K562 (cell line): ENCODE results near the gene ETV7. TPM values are rescaled to one million over a fixed set of nuclear protein-coding genes. Genes with fewer than 3 reads are reported as not detected.

Source experiments
- CBX2 ChIP-seq: fragments of 200-600 bp; sonication (generic); IDR thresholded peaks from one replicate; pipeline ENCODE4 v1.6.1; 2012; ENCODE audit warnings: mild to moderate bottlenecking, low read length, inconsistent platforms; ENCODE audit not compliant: insufficient read depth, poor library complexity, severe bottlenecking
- ETV1 ChIP-seq: fragments of 450-650 bp; conservative IDR thresholded peaks from 2 replicates; pipeline ENCODE4 v1.6.1; 2016; ENCODE audit warnings: missing genetic modification characterization, control low read depth, low read depth, missing compliant biosample characterization
- ETV5 ChIP-seq: sonication (generic); formaldehyde crosslinking; IDR thresholded peaks from 2 replicates; pipeline ENCODE4 v1.4.0; 2020; ENCODE audit warnings: low read depth, mild to moderate bottlenecking, missing genetic modification reagents
- FOSL1 ChIP-seq: fragments of 200-800 bp; sonication (Bioruptor generic); conservative IDR thresholded peaks from 2 replicates; pipeline ENCODE4 v1.6.1; 2016; ENCODE audit warnings: missing genetic modification characterization, missing compliant biosample characterization
- FOXA1 ChIP-seq: fragments of 450-650 bp; IDR thresholded peaks from 2 replicates; pipeline ENCODE4 v1.6.1; 2016; ENCODE audit warnings: mild to moderate bottlenecking, borderline replicate concordance
- KDM1A ChIP-seq, 2 experiments: fragments of 450-650 bp; IDR thresholded peaks; 2 replicates each; pipeline ENCODE4 v1.6.1; 2016; ENCODE audit warnings: mild to moderate bottlenecking in 2 of 2
- LCOR ChIP-seq: sonication (generic); formaldehyde crosslinking; IDR thresholded peaks from 2 replicates; pipeline ENCODE4 v1.8.0; 2022; ENCODE audit warnings: mild to moderate bottlenecking, missing genetic modification reagents
- MNT ChIP-seq, 2 experiments: fragments of 450-650 bp; conservative IDR thresholded peaks; 2 replicates each; pipeline ENCODE4 v1.6.1; 2017; ENCODE audit warnings: mild to moderate bottlenecking in 2 of 2, moderate library complexity in 2 of 2
- NR4A1 ChIP-seq, 2 experiments: fragments of 250-450 bp in 1 of 2; fragments of 450-650 bp in 1 of 2; sonication (Bioruptor Pico) in 1 of 2; IDR thresholded peaks; 2 replicates each; pipeline versions ENCODE4 v1.4.0 to v1.6.1; 2016 to 2020; ENCODE audit warnings: mild to moderate bottlenecking in 2 of 2, missing compliant biosample characterization in 1 of 2, missing genetic modification characterization in 1 of 2, moderate library complexity in 1 of 2
- RBM25 ChIP-seq: fragments of 200-400 bp; formaldehyde crosslinking; IDR thresholded peaks from 2 replicates; pipeline ENCODE4 v1.6.1; 2018; ENCODE audit warnings: low read length, low read depth, moderate library complexity; ENCODE audit not compliant: severe bottlenecking
- SMARCA4 ChIP-seq: fragments of 450-650 bp; IDR thresholded peaks from 2 replicates; pipeline ENCODE4 v1.6.1; 2016
- ZNF224 ChIP-seq: sonication (generic); formaldehyde crosslinking; IDR thresholded peaks from 2 replicates; pipeline ENCODE4 v1.8.0; 2022; ENCODE audit warnings: mild to moderate bottlenecking, missing genetic modification reagents
- ZNF57 ChIP-seq: fragments of 450-650 bp; formaldehyde crosslinking; IDR thresholded peaks from 2 replicates; pipeline ENCODE4 v1.4.0; 2020; ENCODE audit warnings: mild to moderate bottlenecking, moderate library complexity
- polyA plus RNA-seq, 8 experiments: library from polyadenylated mRNA; depleted of rRNA in 4 of 8; stranded (reverse) in 5 of 8; unstranded in 3 of 8; fragments of >200 nt; fragmentation: Nextera tagmentation in 2 of 8; fragmentation: Illumina TruSeq in 1 of 8; extraction: Ambion mirVana in 2 of 8; extraction: Trizol in 1 of 8; gene quantifications; 2 replicates each; pipeline versions ENCODE4 v1.2.1 to v1.2.3, GENCODE V29; 2011 to 2014; ENCODE audit warnings: inconsistent platforms in 1 of 8, missing spikeins in 1 of 8
- total RNA-seq, 7 experiments: library from RNA; depleted of rRNA in 6 of 7; stranded (reverse); fragments of >200 nt in 6 of 7; fragmentation: Illumina TruSeq in 2 of 7; extraction: Trizol in 2 of 7; gene quantifications; 2 replicates each; pipeline versions ENCODE4 v1.2.1 to v1.2.3, GENCODE V29; 2011 to 2021; ENCODE audit warnings: low replicate concordance in 1 of 7
- TF ChIP-seq, protein P1 (sequence below): sonication (generic); IDR thresholded peaks from 2 replicates; pipeline ENCODE4 v1.6.1; 2016
- TF ChIP-seq, protein P2 (sequence below): sonication (generic); formaldehyde crosslinking; IDR thresholded peaks from 2 replicates; pipeline ENCODE4 v1.8.1; 2023; ENCODE audit warnings: mild to moderate bottlenecking, missing genetic modification reagents
- TF ChIP-seq, protein P3 (sequence below): fragments of 250-450 bp; sonication (Bioruptor Pico); IDR thresholded peaks from 2 replicates; pipeline ENCODE4 v1.5.0; 2021; ENCODE audit warnings: mild to moderate bottlenecking, moderate library complexity

The ETV7 gene
- total and polyA plus RNA-seq, 9 of the 15 experiments (the other 6 are each of a cell fraction or from before 2014, with no cell fraction given), result 0.07 to 0.22 (median 0.14) TPM; not detected in 3

- TF ChIP-seq ETV1 (tag), result no peak; the same call in 1 of the 2 replicates
- TF ChIP-seq, protein P1, sequence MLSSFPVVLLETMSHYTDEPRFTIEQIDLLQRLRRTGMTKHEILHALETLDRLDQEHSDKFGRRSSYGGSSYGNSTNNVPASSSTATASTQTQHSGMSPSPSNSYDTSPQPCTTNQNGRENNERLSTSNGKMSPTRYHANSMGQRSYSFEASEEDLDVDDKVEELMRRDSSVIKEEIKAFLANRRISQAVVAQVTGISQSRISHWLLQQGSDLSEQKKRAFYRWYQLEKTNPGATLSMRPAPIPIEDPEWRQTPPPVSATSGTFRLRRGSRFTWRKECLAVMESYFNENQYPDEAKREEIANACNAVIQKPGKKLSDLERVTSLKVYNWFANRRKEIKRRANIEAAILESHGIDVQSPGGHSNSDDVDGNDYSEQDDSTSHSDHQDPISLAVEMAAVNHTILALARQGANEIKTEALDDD, result peak; percentile 56; the same call in 1 of the 2 replicates
- peak; percentile 98 for TF ChIP-seq RBM25
- TF ChIP-seq FOSL1 (tag), result peak; percentile 70; the same call in 1 of the 2 replicates
- 0 out of 2 replicates have a peak, but pooled peaks have one; percentile 64 for TF ChIP-seq ETV5
- TF ChIP-seq CBX2, result no peak
- no peak for TF ChIP-seq FOXA1
- TF ChIP-seq ZNF224 (CRISPR knock-in tag), result no peak
- TF ChIP-seq, protein P2, sequence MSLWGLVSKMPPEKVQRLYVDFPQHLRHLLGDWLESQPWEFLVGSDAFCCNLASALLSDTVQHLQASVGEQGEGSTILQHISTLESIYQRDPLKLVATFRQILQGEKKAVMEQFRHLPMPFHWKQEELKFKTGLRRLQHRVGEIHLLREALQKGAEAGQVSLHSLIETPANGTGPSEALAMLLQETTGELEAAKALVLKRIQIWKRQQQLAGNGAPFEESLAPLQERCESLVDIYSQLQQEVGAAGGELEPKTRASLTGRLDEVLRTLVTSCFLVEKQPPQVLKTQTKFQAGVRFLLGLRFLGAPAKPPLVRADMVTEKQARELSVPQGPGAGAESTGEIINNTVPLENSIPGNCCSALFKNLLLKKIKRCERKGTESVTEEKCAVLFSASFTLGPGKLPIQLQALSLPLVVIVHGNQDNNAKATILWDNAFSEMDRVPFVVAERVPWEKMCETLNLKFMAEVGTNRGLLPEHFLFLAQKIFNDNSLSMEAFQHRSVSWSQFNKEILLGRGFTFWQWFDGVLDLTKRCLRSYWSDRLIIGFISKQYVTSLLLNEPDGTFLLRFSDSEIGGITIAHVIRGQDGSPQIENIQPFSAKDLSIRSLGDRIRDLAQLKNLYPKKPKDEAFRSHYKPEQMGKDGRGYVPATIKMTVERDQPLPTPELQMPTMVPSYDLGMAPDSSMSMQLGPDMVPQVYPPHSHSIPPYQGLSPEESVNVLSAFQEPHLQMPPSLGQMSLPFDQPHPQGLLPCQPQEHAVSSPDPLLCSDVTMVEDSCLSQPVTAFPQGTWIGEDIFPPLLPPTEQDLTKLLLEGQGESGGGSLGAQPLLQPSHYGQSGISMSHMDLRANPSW, result peak; percentile 15
- TF ChIP-seq, protein P3, sequence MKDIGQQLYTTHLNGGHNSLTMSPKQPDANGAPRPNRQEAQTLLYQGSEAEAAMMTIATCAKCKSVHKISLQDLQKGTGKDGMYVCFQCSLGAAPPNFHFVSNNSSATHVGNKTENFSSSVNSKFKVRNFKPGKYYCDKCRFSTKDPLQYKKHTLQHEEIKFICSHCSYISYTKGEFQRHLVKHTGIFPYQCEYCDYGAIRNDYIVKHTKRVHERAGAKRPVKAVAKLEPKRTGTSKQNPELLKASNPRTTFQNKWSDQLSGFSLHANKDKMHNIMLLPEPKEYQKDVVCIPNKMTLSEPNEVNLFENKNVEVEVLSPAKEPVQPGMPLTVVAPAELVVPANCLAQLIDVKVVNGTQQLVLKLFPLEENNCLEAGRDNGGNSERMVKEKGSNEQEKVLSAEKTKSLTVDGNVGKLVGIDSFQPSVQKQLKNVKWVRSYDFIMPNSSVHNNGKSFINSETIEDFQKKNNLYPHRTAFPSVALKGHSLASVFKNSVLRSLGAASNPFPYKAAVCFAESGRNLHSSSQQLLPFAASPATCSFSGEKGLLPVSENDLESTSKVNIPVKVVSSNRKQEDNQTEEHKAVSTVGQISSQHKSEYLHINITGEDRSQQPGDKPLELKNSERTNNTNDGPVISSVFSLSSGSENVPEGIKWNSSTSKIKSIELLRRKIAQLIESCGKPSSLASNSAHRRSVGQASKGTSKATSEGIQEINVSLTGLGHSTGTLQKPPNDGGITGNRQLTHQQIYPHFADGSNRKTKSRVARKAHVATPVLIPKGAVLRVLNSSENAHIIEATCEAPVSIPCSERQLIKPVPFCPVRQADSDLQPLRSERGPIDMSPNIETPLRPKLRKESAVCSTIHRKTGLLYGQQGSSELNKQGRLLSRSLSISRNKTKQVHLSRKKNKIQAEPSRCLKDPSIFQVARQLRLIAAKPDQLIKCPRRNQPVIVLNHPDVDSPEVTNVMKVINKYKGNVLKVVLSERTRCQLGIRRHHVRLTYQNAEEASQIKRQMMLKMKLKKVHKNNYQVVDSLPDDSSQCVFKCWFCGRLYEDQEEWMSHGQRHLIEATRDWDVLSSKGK, result no peak
- peak; percentile 97 for TF ChIP-seq LCOR (CRISPR knock-in tag)
- TF ChIP-seq SMARCA4, result no peak
- TF ChIP-seq ZNF57 (CRISPR knock-in tag), result no peak
- peak; percentile 90; the same call in 1 of the 2 replicates for TF ChIP-seq NR4A1 (CRISPR knock-in tag; IDR thresholded peaks at IDR 0.05)
- TF ChIP-seq NR4A1 (tag; IDR thresholded peaks at IDR 0.05), result peak; percentile 69
- peak; percentile 92 to 93 for TF ChIP-seq MNT (conservative IDR thresholded peaks at IDR 0.05)
- TF ChIP-seq KDM1A (IDR thresholded peaks at IDR 0.05), result no peak
These were observed 35.8 kb upstream of the ETV7 start (continued) for GRCh38 chr6:36423101-36423824.
